HCT116 (cell line): ENCODE data around the gene TMEM208. TPM values are rescaled to one million over a fixed set of nuclear protein-coding genes. Genes with fewer than 3 reads are reported as not detected.

Experiments
- ATAC-seq: fragments of 200-7000 bp; cut with Tn5 transposase; 2 replicates; pipeline ENCODE4 v1.9.1; 2020; ENCODE audit warnings: mild to moderate bottlenecking, moderate library complexity
- BruUV-seq: library from RNA; stranded (reverse); fragments of 400-500 nt; replicated peaks from 2 replicates; lab custom pipeline; 2021; lab: Mats Ljungman, UMichigan
- CTCF ChIA-PET: fragments of 300-600 bp; sonication (Branson Sonifier 250); formaldehyde crosslinking; loops from one replicate; lab custom pipeline; 2021; ENCODE audit warnings: antibody characterized with exemption; lab: Charles Lee
- POLR2A ChIA-PET: fragments of 300-600, 350-600 bp; sonication (Branson Sonifier 250); formaldehyde crosslinking; loops from one replicate; lab custom pipeline; 2021; ENCODE audit warnings: antibody characterized with exemption; lab: Charles Lee
- RAD21 ChIA-PET, 2 experiments: fragments of 300-600 bp; sonication (Branson Sonifier 250); formaldehyde crosslinking; loops; one replicate each; lab custom pipeline; 2023; ENCODE audit warnings: low total read pairs in 2 of 2; ENCODE audit not compliant: uncharacterized antibody in 2 of 2, unreplicated experiment in 2 of 2, low non-redundant PET in 1 of 2; lab: Charles Lee
- DNase-seq: peaks from one replicate; pipeline ENCODE4 v3.0.0-alpha.2; 2010; ENCODE audit warnings: low read depth, low spot score
- H2AFZ ChIP-seq: fragments of 200-600 bp; shearing (Covaris generic), sonication (generic); 2 replicates; pipeline ENCODE4 v1.6.1; 2017; ENCODE audit warnings: low read depth, mixed run types, mixed read lengths, antibody characterized with exemption, low read length; ENCODE audit not compliant: poor library complexity, severe bottlenecking
- H3K27ac ChIP-seq: 2 replicates; pipeline ENCODE4 v1.5.1; 2012; ENCODE audit warnings: low read depth, low read length
- H3K27me3 ChIP-seq: fragments of 200-600 bp; sonication (generic); 2 replicates; pipeline ENCODE4 v1.6.1; 2016; ENCODE audit warnings: mixed run types, low read length, mixed read lengths; ENCODE audit not compliant: insufficient read depth
- H3K36me3 ChIP-seq, 2 experiments: fragments of 200-500 bp in 1 of 2; fragments of 200-600 bp in 1 of 2; sonication (Bioruptor generic) in 1 of 2; sonication (generic) in 1 of 2; 2 replicates each; pipeline versions ENCODE4 v1.5.1 to v1.6.1; 2014 to 2016; ENCODE audit warnings: low read length in 2 of 2, inconsistent platforms in 1 of 2, mixed read lengths in 1 of 2, mixed run types in 1 of 2; ENCODE audit not compliant: insufficient read depth in 2 of 2, control insufficient read depth in 1 of 2
- H3K4me1 ChIP-seq, 2 experiments: fragments of 200-600 bp in 1 of 2; sonication (generic) in 1 of 2; 2 replicates each; pipeline versions ENCODE4 v1.5.1 to v1.6.1; 2012 to 2017; ENCODE audit warnings: low read length in 2 of 2, inconsistent platforms in 1 of 2, mild to moderate bottlenecking in 1 of 2, mixed read lengths in 1 of 2, mixed run types in 1 of 2, moderate library complexity in 1 of 2; ENCODE audit not compliant: insufficient read depth in 2 of 2, control insufficient read depth in 1 of 2
- H3K4me2 ChIP-seq: fragments of 200-600 bp; sonication (generic); 2 replicates; pipeline ENCODE4 v1.6.1; 2017; ENCODE audit warnings: mixed run types, low read length, mixed read lengths
- H3K4me3 ChIP-seq, 2 experiments: fragments of 200-600 bp in 1 of 2; sonication (generic) in 1 of 2; replicated peaks in 1 of 2; 2 replicates each; pipeline ENCODE4 v1.5.1; 2011 to 2016; ENCODE audit warnings: low read length in 2 of 2, control low read depth in 1 of 2, low read depth in 1 of 2, mild to moderate bottlenecking in 1 of 2, mixed read lengths in 1 of 2, mixed run types in 1 of 2
- H3K79me2 ChIP-seq: fragments of 200-600 bp; sonication (generic); 2 replicates; pipeline ENCODE4 v1.6.1; 2017; ENCODE audit warnings: mild to moderate bottlenecking, mixed run types, low read length, moderate library complexity, mixed read lengths; ENCODE audit not compliant: insufficient read depth
- H3K9ac ChIP-seq: fragments of 200-600 bp; sonication (generic); 2 replicates; pipeline ENCODE4 v1.6.1; 2016; ENCODE audit warnings: low read length, mixed read lengths
- H3K9me2 ChIP-seq: fragments of 200-600 bp; sonication (generic), shearing (Covaris generic); 2 replicates; pipeline ENCODE4 v1.6.1; 2017; ENCODE audit warnings: mixed run types, mild to moderate bottlenecking, moderate library complexity; ENCODE audit not compliant: insufficient read depth
- H3K9me3 ChIP-seq, 2 experiments: fragments of 200-500 bp in 1 of 2; fragments of 200-600 bp in 1 of 2; sonication (Bioruptor generic) in 1 of 2; sonication (generic) in 1 of 2; 2 replicates each; pipeline ENCODE4 v1.6.1; 2014 to 2017; ENCODE audit warnings: low read length in 2 of 2, mixed read lengths in 2 of 2, inconsistent platforms in 1 of 2, low read depth in 1 of 2, mild to moderate bottlenecking in 1 of 2, mixed run types in 1 of 2, moderate library complexity in 1 of 2; ENCODE audit not compliant: control insufficient read depth in 1 of 2, insufficient read depth in 1 of 2
- H4K20me1 ChIP-seq: fragments of 200-600 bp; sonication (generic), shearing (Covaris generic); 2 replicates; pipeline ENCODE4 v1.6.1; 2017; ENCODE audit warnings: mixed run types, mild to moderate bottlenecking, moderate library complexity; ENCODE audit not compliant: insufficient read depth
- CBX3 ChIP-seq: IDR thresholded peaks from 2 replicates; pipeline ENCODE4 v1.6.1; 2012; ENCODE audit warnings: low read depth
- CEBPB ChIP-seq: IDR thresholded peaks from 2 replicates; pipeline ENCODE4 v1.6.1; 2012; ENCODE audit warnings: low read depth
- EGR1 ChIP-seq: IDR thresholded peaks from 2 replicates; pipeline ENCODE4 v1.6.1; 2012; ENCODE audit warnings: low read depth
- EZH2 ChIP-seq: fragments of 200-600 bp; sonication (generic); IDR thresholded peaks from 2 replicates; pipeline ENCODE4 v1.6.1; 2017; ENCODE audit warnings: antibody characterized with exemption, mixed run types
- EZH2phosphoT487 ChIP-seq: fragments of 200-600 bp; IDR thresholded peaks from 2 replicates; pipeline ENCODE4 v1.6.1; 2018; ENCODE audit warnings: antibody characterized with exemption, borderline replicate concordance
- FOSL1 ChIP-seq: IDR thresholded peaks from 2 replicates; pipeline ENCODE4 v1.6.1; 2012; ENCODE audit warnings: low read depth
- JUND ChIP-seq: IDR thresholded peaks from 2 replicates; pipeline ENCODE4 v1.6.1; 2012
- POLR2A ChIP-seq: IDR thresholded peaks from 2 replicates; pipeline ENCODE4 v1.7.0; 2011; ENCODE audit warnings: borderline replicate concordance; ENCODE audit not compliant: insufficient read depth, insufficient read length; ENCODE audit errors: extremely low read depth
- POLR2AphosphoS5 ChIP-seq: IDR thresholded peaks from 2 replicates; pipeline ENCODE4 v1.6.1; 2011; ENCODE audit warnings: mild to moderate bottlenecking, low read depth, low read length, moderate library complexity
- RAD21 ChIP-seq: IDR thresholded peaks from 2 replicates; pipeline ENCODE4 v1.6.1; 2012; ENCODE audit warnings: low read depth, mild to moderate bottlenecking
- SIN3A ChIP-seq: IDR thresholded peaks from 2 replicates; pipeline ENCODE4 v1.6.1; 2012; ENCODE audit warnings: low read depth
- SP1 ChIP-seq: IDR thresholded peaks from 2 replicates; pipeline ENCODE4 v1.6.1; 2012; ENCODE audit warnings: low read depth
- TCF7L2 ChIP-seq: IDR thresholded peaks from 2 replicates; pipeline ENCODE4 v1.7.0; 2011; ENCODE audit warnings: borderline replicate concordance, inconsistent platforms; ENCODE audit not compliant: insufficient read depth, insufficient read length; ENCODE audit errors: extremely low read depth
- ZFX ChIP-seq: fragments of 450-650 bp; IDR thresholded peaks from 2 replicates; pipeline ENCODE4 v1.6.1; 2017
- ZNF274 ChIP-seq: fragments of 200-500 bp; sonication (Bioruptor generic); IDR thresholded peaks from 2 replicates; pipeline ENCODE4 v1.6.1; 2014; ENCODE audit warnings: mild to moderate bottlenecking, low read depth, low read length, inconsistent platforms
- intact Hi-C: fragments of 100-400 bp; cut with micrococcal nuclease; formaldehyde crosslinking; loops from 2 replicates; pipeline ENCODE4 v1.10.0; 2022
- total RNA-seq: library from RNA; stranded (reverse); gene quantifications from one replicate; pipeline ENCODE4 v1.2.1, GENCODE V29; 2021; ENCODE audit not compliant: unreplicated experiment
- TF ChIP-seq, protein P1 (sequence below): IDR thresholded peaks from 2 replicates; pipeline ENCODE4 v1.6.1; 2012; ENCODE audit warnings: low read depth
- TF ChIP-seq, protein P2 (sequence below): IDR thresholded peaks from 2 replicates; pipeline ENCODE4 v1.6.1; 2012

Gene TMEM208
- total RNA-seq, 1 experiment from 2014 or later = 36.1 TPM

DNA sequence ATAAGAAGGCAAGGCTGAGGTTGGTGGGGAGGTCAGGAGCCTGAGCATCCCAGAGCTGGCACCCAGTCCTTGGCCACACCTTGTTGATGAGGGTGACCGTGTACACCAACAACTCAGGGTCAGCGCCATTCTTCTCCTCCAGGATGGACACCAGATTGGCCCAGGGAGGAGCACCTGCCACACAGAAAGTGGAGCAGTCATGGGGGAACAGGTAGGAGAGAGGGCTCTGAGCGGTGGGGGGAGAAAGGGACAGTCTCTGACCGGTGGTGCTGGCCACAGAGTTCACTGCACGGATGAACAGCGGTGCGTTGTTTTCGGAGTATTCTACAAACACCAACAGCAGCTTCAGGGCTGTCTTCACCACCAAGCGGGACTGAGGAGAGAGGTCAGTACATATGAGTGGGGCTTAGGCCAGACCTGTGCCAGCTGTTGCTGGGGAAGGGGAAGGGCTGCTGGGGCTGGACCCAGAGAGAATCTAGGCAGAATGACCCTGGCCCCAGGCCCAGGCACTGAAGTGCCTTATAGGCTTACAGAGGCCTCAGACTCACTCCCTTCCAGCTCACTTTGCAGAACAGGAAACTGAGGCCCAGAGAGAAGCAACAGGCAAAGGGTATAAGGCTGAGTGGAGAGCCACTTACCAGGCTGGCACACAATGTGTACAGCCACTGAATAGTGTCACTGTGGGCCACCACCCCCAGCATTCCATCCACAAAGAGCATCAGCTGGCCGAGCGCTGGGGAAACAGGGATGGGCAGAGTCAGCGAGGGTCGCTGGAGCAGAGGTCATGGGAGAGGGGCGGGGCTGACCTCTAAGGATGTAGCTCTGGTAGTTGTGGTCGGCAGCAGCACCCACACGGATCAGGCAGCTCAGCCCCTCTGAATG lies 10.7 kb downstream of the TMEM208 start (continued):
- TF ChIP-seq, protein P1, sequence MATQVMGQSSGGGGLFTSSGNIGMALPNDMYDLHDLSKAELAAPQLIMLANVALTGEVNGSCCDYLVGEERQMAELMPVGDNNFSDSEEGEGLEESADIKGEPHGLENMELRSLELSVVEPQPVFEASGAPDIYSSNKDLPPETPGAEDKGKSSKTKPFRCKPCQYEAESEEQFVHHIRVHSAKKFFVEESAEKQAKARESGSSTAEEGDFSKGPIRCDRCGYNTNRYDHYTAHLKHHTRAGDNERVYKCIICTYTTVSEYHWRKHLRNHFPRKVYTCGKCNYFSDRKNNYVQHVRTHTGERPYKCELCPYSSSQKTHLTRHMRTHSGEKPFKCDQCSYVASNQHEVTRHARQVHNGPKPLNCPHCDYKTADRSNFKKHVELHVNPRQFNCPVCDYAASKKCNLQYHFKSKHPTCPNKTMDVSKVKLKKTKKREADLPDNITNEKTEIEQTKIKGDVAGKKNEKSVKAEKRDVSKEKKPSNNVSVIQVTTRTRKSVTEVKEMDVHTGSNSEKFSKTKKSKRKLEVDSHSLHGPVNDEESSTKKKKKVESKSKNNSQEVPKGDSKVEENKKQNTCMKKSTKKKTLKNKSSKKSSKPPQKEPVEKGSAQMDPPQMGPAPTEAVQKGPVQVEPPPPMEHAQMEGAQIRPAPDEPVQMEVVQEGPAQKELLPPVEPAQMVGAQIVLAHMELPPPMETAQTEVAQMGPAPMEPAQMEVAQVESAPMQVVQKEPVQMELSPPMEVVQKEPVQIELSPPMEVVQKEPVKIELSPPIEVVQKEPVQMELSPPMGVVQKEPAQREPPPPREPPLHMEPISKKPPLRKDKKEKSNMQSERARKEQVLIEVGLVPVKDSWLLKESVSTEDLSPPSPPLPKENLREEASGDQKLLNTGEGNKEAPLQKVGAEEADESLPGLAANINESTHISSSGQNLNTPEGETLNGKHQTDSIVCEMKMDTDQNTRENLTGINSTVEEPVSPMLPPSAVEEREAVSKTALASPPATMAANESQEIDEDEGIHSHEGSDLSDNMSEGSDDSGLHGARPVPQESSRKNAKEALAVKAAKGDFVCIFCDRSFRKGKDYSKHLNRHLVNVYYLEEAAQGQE = no peak
- no peak for TF ChIP-seq EZH2phosphoT487

DNA sequence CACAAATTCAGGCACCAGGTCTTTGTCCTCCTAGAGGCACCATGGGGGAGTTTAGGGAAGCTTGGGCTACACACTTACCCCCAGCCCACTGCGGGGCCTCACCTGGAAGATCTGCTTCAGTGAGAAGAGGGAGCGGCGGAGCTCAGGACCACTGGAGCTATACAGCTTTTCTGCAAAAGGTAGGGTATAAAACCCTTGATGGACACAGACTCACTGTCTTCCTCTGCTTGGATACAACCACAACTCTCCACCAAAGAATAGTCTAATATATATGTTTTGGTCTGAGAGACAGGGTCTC lies 11.3 kb downstream of the TMEM208 start:
- peaks cover 24 to 45% of the 10 kb centered on the region in 2 experiments for H3K36me3 ChIP-seq
- no peak overlapping the region for H3K27ac ChIP-seq
- ChIA-PET CTCF (no interaction called here), POLR2A (interaction anchor here (1.1 to 1.2 kb wide), 2 partner anchors 8 to 11 kb away, joined by 3 to 4 read pairs; partner anchors contain the start of gene TMEM208), RAD21 (no interaction called here)
- no peaks in the 10 kb centered on the region for H4K20me1 ChIP-seq
- H3K9ac ChIP-seq = no peak overlapping the region
- H3K4me1 ChIP-seq = peaks cover 23 to 47% of the 10 kb centered on the region in 2 experiments
- no peak overlapping the region for H3K4me2 ChIP-seq
- ATAC-seq (no peak), DNase-seq (no peak)
- no peak overlapping the region for H3K4me3 ChIP-seq
- no peak for TF ChIP-seq POLR2AphosphoS5
- TF ChIP-seq FOSL1 = no peak
- no peak for TF ChIP-seq TCF7L2
- TF ChIP-seq EZH2 = no peak
- TF ChIP-seq EGR1 = no peak
- TF ChIP-seq, protein P2, sequence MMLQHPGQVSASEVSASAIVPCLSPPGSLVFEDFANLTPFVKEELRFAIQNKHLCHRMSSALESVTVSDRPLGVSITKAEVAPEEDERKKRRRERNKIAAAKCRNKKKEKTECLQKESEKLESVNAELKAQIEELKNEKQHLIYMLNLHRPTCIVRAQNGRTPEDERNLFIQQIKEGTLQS = no peak
- TF ChIP-seq EZH2phosphoT487 = no peak
- TF ChIP-seq SIN3A = no peak
- TF ChIP-seq ZNF274 = no peak
- no peak for TF ChIP-seq JUND
- TF ChIP-seq ZFX = no peak
- no peak for TF ChIP-seq RAD21
- no peak for TF ChIP-seq CEBPB
- no peak for TF ChIP-seq CBX3
- TF ChIP-seq SP1 = no peak
- TF ChIP-seq POLR2A = no peak
- TF ChIP-seq, protein P1 = no peak
- no TSS peak for BruUV-seq
- no peaks in the 10 kb centered on the region for H3K9me3 ChIP-seq
- intact Hi-C loops = no loop called here
- no peak overlapping the region for H2AFZ ChIP-seq
- H3K79me2 ChIP-seq = peaks cover 51% of the 10 kb centered on the region
- H3K27me3 ChIP-seq = no peaks in the 10 kb centered on the region
- no peaks in the 10 kb centered on the region for H3K9me2 ChIP-seq
